Inflammatory macrophage treated with lipopolysaccharide for 4 hours (primary cell): Measurements from ENCODE around the gene FAM13A.

ENCODE experiments used
- DNase-seq: peaks from one replicate; pipeline ENCODE4 v3.0.0-alpha.2; 2020

The FAM13A gene

DNA sequence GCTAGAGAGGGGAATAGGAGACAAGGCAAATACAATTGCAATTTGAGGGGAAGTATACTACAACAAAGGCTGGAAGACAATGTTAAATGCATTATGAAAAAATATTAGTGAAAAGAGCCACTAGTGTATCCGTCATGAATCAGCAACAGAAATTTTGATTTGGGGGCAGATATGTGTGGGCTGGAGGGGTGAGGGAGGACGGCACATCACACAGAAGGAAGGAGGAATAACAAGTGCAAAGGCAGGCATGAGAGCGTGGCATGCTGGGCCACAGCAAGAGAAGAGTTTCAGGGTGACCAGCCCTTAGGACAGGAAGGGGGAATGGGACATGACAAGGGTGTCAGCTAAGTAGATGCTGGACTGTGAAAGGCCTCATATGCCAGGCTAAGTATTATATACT is 295.6 kb downstream of the FAM13A start:
- DNase-seq: no peak

GRCh38 chr4:88759895-88760290 is 297.1 kb downstream of the FAM13A start:
- no peak for DNase-seq

DNA sequence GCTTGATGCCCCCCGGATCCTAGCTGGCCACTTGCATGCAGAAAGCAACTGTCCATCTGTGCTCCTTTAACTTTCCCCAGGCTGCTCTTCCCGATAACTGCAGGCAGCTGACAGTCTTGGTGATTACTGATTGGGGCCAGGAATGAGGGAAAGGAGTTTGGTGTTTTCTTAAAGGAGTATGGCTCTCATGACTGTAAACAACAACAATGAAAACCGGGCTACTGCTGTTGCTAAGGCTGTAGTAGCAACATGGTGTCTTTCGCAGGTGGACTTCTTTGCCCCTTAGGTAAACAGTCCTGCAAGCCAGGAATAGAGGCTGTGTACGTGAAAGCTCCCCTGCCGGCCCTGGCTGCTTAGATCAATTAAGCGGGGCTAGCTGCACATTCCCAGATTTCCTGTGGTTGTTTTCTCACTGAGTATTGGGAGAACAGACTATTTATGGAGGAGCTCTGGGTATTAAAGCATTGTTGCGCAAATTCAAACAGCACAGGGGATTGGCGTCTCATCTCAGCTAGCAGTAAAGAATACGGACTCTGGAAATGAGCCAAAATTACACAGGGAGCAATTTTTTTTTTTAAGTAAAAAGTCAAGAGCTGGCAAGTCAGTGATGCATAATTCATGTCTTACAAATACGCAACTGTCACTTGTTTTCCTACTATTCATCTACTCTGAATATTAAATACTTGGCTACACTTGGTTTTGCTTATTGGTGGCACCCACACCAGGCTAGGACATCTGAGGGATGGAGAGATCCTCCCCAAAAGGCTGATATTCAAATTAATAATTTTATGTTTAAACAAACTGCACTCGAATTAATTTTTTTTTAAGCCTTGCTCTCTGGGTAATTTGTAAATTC is 297.7 kb downstream of the FAM13A start:
- no peak for DNase-seq

DNA sequence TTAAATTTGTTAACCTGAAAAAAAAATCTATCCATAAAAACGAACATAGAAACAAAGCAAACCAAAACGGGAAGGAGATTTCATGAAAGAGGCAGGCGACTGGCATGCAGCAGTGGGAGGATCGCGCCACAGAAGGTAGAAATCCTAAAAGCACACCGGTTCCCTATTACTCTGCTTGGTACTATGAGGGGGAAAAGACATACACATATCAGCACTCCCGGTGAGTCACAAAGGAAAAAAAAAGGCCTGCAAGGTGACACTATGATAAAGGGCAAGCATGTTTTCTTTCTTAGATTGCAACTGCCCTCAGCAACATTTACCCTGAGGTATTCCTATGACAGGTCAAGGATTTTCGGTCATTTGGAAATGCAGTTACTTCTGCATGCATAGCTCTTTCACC is 298.7 kb downstream of the FAM13A start:
- no peak for DNase-seq

- no peak for DNase-seq
These were observed 299.2 kb downstream of the FAM13A start for GRCh38 chr4:88757776-88758175.

DNA sequence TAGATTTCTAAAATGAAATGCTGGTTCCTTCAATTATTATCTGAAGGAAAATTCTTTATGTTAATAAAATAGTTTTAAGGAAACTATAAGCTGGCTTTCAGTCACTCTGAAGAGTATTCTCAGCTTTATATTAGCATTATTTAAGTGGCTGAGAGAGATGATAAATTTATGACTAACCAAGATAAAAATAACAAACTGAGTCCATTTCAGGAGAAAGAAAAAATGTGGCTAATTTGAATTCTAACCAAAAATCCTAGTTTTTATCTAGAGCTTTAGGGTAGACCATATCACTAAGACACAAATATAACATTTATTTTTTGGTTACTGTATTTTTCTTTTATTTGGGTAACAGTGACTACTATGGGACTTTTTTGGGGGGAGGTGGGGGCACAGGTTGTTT is 299.9 kb downstream of the FAM13A start:
- no peak for DNase-seq

DNA sequence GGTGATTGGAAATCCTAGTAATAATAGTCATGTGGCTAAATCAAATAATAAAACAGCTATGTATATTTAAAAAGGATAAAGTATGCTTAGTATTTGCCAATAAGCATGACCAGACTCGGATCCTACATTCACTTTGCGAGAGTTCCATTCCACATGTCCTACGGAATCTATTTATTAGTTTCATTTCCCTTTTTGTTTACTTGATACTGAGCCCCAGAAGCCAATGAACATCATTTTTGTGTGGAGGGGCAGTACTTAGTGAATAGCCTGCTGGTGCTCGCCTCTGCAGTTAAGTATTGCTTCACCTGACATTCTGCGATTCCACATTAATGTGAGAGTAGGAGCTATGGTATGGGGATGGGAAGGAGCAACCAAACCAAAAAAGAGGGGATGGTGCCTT is 300.8 kb downstream of the FAM13A start:
- DNase-seq: no peak

DNA sequence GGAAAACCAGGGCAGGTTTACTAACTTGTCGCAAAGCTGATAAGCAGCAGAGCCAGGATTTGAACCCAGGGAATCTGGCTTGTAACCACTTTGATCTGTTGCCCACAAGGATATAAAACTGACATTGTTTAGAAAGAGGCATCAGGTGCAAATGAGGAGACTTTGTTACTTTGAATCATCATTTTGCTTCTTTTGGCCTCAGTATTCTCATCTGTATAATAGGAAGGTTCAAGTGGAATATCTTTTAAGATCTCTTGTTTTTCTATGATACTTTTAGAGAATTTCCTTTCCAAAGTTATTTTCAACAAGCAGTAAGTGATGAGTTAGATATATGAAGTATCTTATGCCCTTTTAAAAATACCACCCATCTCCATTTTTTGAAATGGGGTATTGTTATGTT is 301.5 kb downstream of the FAM13A start:
- no peak for DNase-seq

GRCh38 chr4:88754796-88755195 is 302.2 kb downstream of the FAM13A start:
- DNase-seq: no peak

GRCh38 chr4:88753658-88754571 is 303.1 kb downstream of the FAM13A start:
- no peak for DNase-seq

DNA sequence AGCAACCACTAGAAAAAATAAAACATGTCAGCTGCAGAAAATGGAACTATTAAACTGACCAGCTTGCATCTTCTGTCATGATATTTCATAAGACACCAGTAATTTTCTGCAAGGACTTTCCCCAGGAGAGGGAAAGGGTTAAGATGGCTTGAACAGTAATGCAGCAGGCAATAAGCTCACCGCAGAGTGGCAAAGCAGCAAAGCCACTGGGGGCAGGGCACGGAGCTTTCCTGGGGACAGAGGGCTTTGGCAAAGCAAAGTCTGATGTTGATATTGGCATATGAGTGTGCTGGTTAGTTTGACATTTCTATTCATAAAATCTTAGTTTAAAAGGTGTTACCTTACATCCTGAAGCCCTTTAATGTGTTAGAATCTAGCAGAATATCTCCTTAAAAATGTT is 304.2 kb downstream of the FAM13A start:
- no peak for DNase-seq

- no peak for DNase-seq
These were observed 304.9 kb downstream of the FAM13A start for GRCh38 chr4:88752076-88752463.

DNA sequence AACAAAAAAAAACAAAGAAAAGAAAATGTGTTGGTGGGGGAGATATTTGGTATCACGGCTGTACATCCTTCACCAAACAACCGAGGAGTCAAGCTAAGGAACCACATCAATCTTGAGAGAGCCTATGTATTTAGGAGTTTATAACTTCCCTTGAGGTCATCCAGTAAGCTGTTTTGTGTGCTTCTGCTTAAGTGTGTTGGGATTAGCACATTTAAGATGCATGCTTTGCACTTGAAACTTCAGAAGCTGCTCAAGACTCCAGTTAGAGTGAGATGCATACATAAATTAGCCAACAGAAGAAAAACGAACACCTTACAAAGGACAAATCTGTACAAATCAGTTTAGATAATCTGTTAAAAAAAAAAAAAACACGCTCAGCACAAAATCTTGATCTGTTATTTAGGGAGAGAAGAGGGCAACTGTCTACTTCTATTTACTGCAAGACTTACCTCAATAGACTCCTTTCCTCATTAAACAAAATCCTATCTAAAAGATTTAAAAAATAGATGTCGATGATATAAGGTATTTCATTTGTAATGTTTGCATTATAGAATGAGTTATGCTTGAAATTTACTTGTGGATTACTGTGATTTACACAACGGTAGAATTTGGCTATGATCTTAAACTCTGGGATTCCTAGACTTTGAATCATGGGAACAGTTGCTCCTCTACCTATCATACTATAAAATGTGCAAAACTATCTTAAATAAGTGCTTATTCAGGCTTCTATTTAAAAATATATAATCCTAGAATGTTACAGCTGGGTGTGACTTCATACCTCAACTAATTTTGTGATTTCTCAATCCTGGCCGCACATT is 305.5 kb downstream of the FAM13A start:
- no peak for DNase-seq

- DNase-seq: no peak
These were observed 306.6 kb downstream of the FAM13A start for GRCh38 chr4:88750369-88750768.

DNA sequence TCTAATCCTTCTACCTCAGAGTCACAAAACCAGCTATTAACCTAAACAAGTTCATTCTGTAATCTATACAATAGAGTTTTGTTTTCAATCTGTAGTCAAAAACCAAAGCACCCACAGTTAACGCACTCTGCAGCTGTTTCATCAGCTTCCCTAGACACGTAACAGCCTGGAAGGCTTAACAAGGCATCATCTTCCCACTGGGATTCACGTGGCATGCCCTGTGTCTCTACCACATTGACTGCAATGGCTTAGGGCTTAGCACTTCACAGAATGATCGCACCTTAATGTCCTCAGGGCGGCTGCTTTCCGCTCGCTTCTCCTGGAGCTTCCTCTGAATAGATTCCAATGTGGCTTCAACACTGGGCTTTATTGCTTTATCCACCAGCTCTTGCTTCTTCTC is 309.6 kb downstream of the FAM13A start:
- DNase-seq: no peak

DNA sequence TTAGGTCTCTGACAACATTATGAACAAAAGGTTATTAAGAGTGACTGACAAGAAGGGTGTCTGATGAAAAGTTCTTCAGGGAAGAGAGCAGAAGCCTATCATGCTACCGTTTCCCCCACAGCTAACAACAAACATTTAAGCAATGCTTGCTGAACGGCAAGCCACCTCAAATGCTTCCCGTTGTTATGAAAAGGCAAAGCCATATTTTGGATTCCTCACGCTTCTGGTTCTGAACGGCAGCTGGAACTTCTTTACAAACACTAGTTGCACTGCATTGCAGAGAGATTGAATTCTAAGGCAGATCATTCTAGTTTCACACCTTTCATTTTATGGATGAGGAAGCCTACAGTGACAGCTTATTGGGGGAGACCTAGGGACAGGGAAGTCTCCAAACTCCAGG is 310.8 kb downstream of the FAM13A start:
- DNase-seq: no peak

DNA sequence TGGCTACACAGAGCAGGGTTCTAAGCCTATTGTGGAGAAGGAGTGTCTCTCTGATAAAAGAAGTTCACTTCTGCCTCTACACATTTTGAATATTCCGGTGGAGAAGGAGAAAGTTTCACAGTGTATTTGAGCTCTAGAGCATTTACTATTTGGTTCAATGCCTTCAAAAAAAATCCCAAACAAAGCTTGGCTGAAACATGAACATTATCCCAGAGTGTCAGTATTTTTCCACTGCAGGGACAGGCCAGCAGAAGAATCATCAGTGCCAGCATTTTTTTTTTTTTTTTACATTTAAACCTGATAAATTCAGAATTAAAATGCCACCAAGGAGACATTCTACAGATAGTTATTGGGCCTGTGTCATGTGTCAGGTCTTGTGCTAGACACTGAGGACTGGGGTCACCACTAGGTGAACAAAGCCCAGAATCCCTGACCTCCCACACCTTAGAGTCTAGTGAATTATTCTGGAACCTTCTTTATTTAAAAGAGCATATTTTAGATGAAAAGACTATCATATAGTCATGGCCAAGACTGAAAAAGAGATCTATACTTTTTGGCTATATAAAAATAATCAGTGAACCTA is 311.3 kb downstream of the FAM13A start:
- DNase-seq: no peak

DNA sequence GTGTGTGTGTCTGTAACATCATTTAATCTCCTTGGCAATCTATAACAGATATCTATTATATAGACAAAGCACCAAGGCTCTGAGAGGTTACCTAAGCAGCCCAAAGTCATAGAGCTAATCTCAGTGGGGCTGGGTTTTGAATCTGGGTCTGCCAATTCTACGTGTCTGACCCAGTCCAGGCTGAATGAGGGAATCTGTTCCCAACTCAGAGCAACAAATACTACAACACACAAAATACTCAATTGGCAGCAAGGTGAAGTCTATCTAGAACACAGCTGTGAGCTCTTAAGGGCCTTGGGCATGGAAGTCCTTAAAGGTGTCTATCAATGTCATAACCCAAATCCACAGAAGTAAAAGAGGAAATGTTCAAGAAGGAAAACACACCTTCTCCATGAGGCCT is 311.8 kb downstream of the FAM13A start:
- DNase-seq: no peak

DNA sequence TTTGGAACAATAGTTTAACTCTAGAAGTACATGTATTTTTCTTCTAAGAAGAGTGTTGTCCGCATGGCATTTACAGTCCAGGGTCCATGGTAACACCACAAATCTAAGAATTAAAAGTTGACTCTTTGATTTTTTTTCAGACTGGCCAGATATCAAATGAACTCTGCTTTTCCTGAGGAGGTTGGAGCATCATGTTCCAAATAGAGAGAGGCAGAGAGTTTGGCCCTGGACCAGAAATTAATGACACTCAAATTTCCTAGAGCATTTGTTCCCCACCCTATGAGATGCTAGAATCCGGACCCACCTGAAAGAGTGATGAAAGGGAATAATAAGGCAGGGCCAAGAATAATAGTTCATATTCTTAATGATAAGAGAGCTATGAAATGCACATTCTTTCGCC is 312.4 kb downstream of the FAM13A start:
- no peak for DNase-seq

DNA sequence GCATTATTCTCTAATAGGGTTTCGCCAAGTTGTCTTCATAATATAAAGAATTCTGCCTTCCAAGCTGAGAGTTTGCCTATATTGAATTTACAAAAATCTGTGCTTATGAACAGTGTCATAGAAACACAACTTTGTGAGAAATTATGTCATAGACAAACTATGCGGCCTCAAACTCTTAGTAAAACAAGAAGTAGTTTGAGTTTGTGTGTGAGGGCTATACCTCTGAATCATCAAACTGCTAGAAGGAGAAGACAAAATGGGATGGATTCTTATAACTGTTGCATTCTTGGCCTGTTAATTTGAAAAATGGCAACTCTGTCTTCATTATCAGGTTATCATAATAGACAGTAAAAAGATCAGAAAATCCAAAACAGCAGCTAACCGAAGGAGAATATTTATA is 313.3 kb downstream of the FAM13A start:
- DNase-seq: no peak

DNA sequence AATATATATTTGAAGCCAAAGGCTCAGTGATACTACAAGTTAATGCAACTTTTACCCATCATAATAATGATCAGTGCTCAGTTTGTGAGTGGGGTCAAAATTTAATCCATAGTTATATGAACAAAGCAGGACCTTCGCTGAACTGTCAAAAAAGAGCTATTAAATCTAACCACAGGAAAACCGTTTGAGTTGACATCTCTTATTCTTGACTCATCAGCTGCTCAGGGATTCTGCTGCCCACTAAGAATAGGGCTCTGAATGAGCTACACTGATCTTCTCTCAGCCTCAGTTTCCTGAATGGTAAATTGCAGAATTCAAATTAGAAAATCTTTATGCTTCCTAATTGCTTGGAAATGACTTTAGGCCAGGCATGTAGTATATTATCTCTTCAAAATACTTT is 314.4 kb downstream of the FAM13A start:
- DNase-seq: no peak

DNA sequence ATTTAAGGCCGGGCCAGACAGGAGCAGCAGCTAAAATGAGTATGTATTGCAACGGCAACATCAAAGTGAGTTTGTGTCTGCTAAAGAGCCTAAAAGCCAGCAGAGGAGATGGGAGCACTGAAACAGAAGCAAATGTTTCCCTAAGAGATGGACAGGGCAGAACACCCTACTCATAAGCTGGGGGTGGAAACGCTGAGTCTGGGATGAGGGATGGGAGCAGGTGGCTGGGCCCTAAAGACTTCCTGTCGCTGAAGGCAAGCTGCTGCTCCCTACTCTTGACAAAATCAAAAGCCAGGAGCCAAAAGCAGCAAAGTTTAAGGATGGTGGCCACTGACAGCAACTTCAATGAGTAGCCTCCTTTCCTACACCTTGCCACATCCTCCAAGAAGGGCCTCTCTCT is 318.8 kb downstream of the FAM13A start:
- DNase-seq: no peak
